CD4-positive, alpha-beta T cell treated with Interleukin-15 for 1 hour (primary cell): ENCODE measurements around the gene TPRKB.
A peak's percentile ranks its signal among the peaks of the same experiment; 100 is the strongest.
"Not testable (repeated sequence)": the region's sequence is repeated elsewhere in the genome, so short reads cannot be mapped to it uniquely, and the experiment has no call there.

Source experiments
- DNase-seq: peaks from one replicate; pipeline ENCODE4 v3.0.0-alpha.2; 2020

The TPRKB gene

GRCh38 chr2:73736855-73737779 is at the start of gene TPRKB:
TSS of gene TPRKB (minus strand) at chr2:73737345. CDS start at chr2:73734569, 2,776 bp downstream.
- peak; percentile 96 for DNase-seq

GRCh38 chr2:73783883-73784282 is 46.7 kb upstream of the TPRKB start, which contains the start of gene C2orf78:
TSS of gene C2orf78 (plus strand) at chr2:73784183. CDS start at chr2:73784310, 127 bp downstream.
- not testable (repeated sequence) for DNase-seq

- not testable (repeated sequence) for DNase-seq
Observed at GRCh38 chr2:73783402-73783801, 46.3 kb upstream of the TPRKB start.

GRCh38 chr2:73780237-73780582 is 43.1 kb upstream of the TPRKB start:
- DNase-seq: no peak

GRCh38 chr2:73779467-73780236 is 42.5 kb upstream of the TPRKB start, which contains the start of gene DUSP11:
TSS of gene DUSP11 (minus strand) at chr2:73780103. CDS start at chr2:73779974, 129 bp downstream.
- DNase-seq: peak; percentile 96

- not testable (repeated sequence) for DNase-seq
Observed at GRCh38 chr2:73778867-73779466, 41.8 kb upstream of the TPRKB start.

GRCh38 chr2:73776869-73777519 is 39.8 kb upstream of the TPRKB start:
- no peak for DNase-seq

- DNase-seq: no peak
Observed at GRCh38 chr2:73776381-73776780, 39.2 kb upstream of the TPRKB start.

GRCh38 chr2:73772819-73773218 is 35.7 kb upstream of the TPRKB start:
- no peak for DNase-seq

- no peak for DNase-seq
Observed at GRCh38 chr2:73770725-73771124, 33.6 kb upstream of the TPRKB start.

- no peak for DNase-seq
Observed at GRCh38 chr2:73766994-73767393, 29.8 kb upstream of the TPRKB start.

GRCh38 chr2:73766349-73766748 is 29.2 kb upstream of the TPRKB start:
- DNase-seq: no peak

- DNase-seq: no peak
Observed at GRCh38 chr2:73764945-73765344, 27.8 kb upstream of the TPRKB start.

GRCh38 chr2:73762571-73762970 is 25.4 kb upstream of the TPRKB start:
- DNase-seq: no peak

GRCh38 chr2:73759904-73760303 is 22.8 kb upstream of the TPRKB start:
- no peak for DNase-seq

- DNase-seq: no peak
Observed at GRCh38 chr2:73759285-73759764, 22.2 kb upstream of the TPRKB start.

- DNase-seq: not testable (repeated sequence)
Observed at GRCh38 chr2:73754332-73754731, 17.2 kb upstream of the TPRKB start.

- DNase-seq: no peak
Observed at GRCh38 chr2:73749314-73749713, 12.2 kb upstream of the TPRKB start.

- no peak for DNase-seq
Observed at GRCh38 chr2:73746877-73747208, 9.7 kb upstream of the TPRKB start.

GRCh38 chr2:73746015-73746876 is 9.1 kb upstream of the TPRKB start:
- DNase-seq: no peak

- DNase-seq: no peak
Observed at GRCh38 chr2:73740767-73741166, 3.6 kb upstream of the TPRKB start.

GRCh38 chr2:73739101-73739500 is 2.0 kb upstream of the TPRKB start:
- no peak for DNase-seq
